ENCODE measurements around the gene MCF2L2. TPM values are rescaled to one million over a fixed set of nuclear protein-coding genes. Genes with fewer than 3 reads are reported as not detected.

Gene MCF2L2
- total RNA-seq, 4 donors from 2014 or later = 0.59 to 4.1 (median 1.7) TPM

GRCh38 chr3:183285828-183286457, 142.5 kb downstream of the MCF2L2 start:
- Histone ChIP-seq H3K4me3 (no peak overlapping the region), H3K9me3 (no peaks in the 10 kb centered on the region), H3K4me1 (peaks cover 0 to 5% of the 10 kb centered on the region in 2 donors), H3K36me3 (no peaks in the 10 kb centered on the region), H3K27ac (peak overlapping the region; percentile 80), H3K27me3 (no peaks in the 10 kb centered on the region)
- peak; percentile 80 to 90 for DNase-seq
- TF ChIP-seq POLR2A (IDR thresholded peaks at IDR 0.05) (no peak), CTCF (IDR thresholded peaks at IDR 0.05) (no peak)
- intact Hi-C loops (cut with DNase I; ENCODE audit: low total_unique reads) = no loop called here

GRCh38 chr3:183285318-183285717, 143.1 kb downstream of the MCF2L2 start:
- no peaks in the 10 kb centered on the region for H3K9me3 ChIP-seq
- H3K36me3 ChIP-seq = no peaks in the 10 kb centered on the region
- intact Hi-C loops (cut with DNase I; ENCODE audit: low total_unique reads) = no loop called here
- H3K27ac ChIP-seq = peak overlapping the region; percentile 80
- no peaks in the 10 kb centered on the region for H3K27me3 ChIP-seq
- TF ChIP-seq POLR2A (IDR thresholded peaks at IDR 0.05) (no peak), CTCF (IDR thresholded peaks at IDR 0.05) (no peak)
- no peak for DNase-seq
- H3K4me1 ChIP-seq = peaks cover 0 to 5% of the 10 kb centered on the region in 2 donors
- H3K4me3 ChIP-seq = no peak overlapping the region

GRCh38 chr3:183284570-183284969, 143.8 kb downstream of the MCF2L2 start:
- peak overlapping the region; percentile 80 for H3K27ac ChIP-seq
- H3K4me1 ChIP-seq = peaks cover 0 to 5% of the 10 kb centered on the region in 2 donors
- no peak overlapping the region for H3K4me3 ChIP-seq
- intact Hi-C loops (cut with DNase I; ENCODE audit: low total_unique reads) = no loop called here
- no peaks in the 10 kb centered on the region for H3K9me3 ChIP-seq
- H3K36me3 ChIP-seq = no peaks in the 10 kb centered on the region
- TF ChIP-seq CTCF (IDR thresholded peaks at IDR 0.05) = no peak
- no peak for TF ChIP-seq POLR2A (IDR thresholded peaks at IDR 0.05)
- no peak for DNase-seq
- no peaks in the 10 kb centered on the region for H3K27me3 ChIP-seq

- no peak for TF ChIP-seq CTCF (IDR thresholded peaks at IDR 0.05)
- TF ChIP-seq POLR2A (IDR thresholded peaks at IDR 0.05) = no peak
- Histone ChIP-seq H3K27me3 (no peaks in the 10 kb centered on the region), H3K4me1 (peaks cover 0 to 5% of the 10 kb centered on the region in 2 donors), H3K9me3 (no peaks in the 10 kb centered on the region), H3K4me3 (no peak overlapping the region), H3K27ac (no peak overlapping the region), H3K36me3 (no peaks in the 10 kb centered on the region)
- no peak for DNase-seq
- intact Hi-C loops (cut with DNase I; ENCODE audit: low total_unique reads) = no loop called here
Observed at GRCh38 chr3:183283886-183284285, 144.5 kb downstream of the MCF2L2 start.

GRCh38 chr3:183281126-183281797, 147.2 kb downstream of the MCF2L2 start:
- Histone ChIP-seq H3K4me3 (no peak overlapping the region), H3K27me3 (no peaks in the 10 kb centered on the region), H3K4me1 (peaks cover 0 to 5% of the 10 kb centered on the region in 2 donors), H3K36me3 (no peaks in the 10 kb centered on the region), H3K27ac (no peak overlapping the region), H3K9me3 (no peaks in the 10 kb centered on the region)
- no peak for TF ChIP-seq POLR2A (IDR thresholded peaks at IDR 0.05)
- TF ChIP-seq CTCF (IDR thresholded peaks at IDR 0.05) = no peak
- DNase-seq = no peak
- intact Hi-C loops (cut with DNase I; ENCODE audit: low total_unique reads) = no loop called here

All from uterus (tissue), 4 donors.